B cell (primary cell): ENCODE data around the gene HOXB9. TPM values are rescaled to one million over a fixed set of nuclear protein-coding genes. Genes with fewer than 3 reads are reported as not detected.

Experiments used
- ATAC-seq: fragments of 200-7000 bp; cut with Tn5 transposase; one replicate; pipeline ENCODE4 v1.10.0; 2021; ENCODE audit warnings: low read depth, mild to moderate bottlenecking, moderate number of reproducible peaks, moderate library complexity
- CTCF ChIA-PET: fragments of 350-600 bp; sonication (Branson Sonifier 250); formaldehyde crosslinking; loops from one replicate; lab custom pipeline; 2021; ENCODE audit warnings: antibody characterized with exemption, inconsistent platforms; lab: Charles Lee
- POLR2A ChIA-PET: fragments of 350-600 bp; sonication (Branson Sonifier 250); formaldehyde crosslinking; loops from one replicate; lab custom pipeline; 2021; ENCODE audit warnings: antibody characterized with exemption; lab: Charles Lee
- DNase-seq: peaks from one replicate; pipeline ENCODE4 v3.0.0; 2013
- H2AFZ ChIP-seq: 2 replicates; pipeline ENCODE4 v1.6.1; 2012; ENCODE audit warnings: mild to moderate bottlenecking, low read depth, low read length; ENCODE audit not compliant: insufficient read depth, poor library complexity, severe bottlenecking
- H3K27ac ChIP-seq, 2 donors: 1 replicate in 1 of 2; 2 replicates in 1 of 2; pipeline ENCODE4 v1.5.1; 2012 to 2013; ENCODE audit warnings: low read length in 2 of 2, mild to moderate bottlenecking in 2 of 2, moderate library complexity in 1 of 2
- H3K27me3 ChIP-seq, 4 experiments: fragments of 200-600 bp in 1 of 4; sonication (generic) in 1 of 4; replicated peaks in 1 of 4; 1 replicate in 2 of 4; 2 replicates in 2 of 4; pipeline versions ENCODE4 v1.6.1 to v1.7.0; 2013 to 2016; ENCODE audit warnings: low read length in 3 of 4, mild to moderate bottlenecking in 2 of 4, mixed read lengths in 1 of 4, moderate library complexity in 1 of 4; ENCODE audit not compliant: insufficient read depth in 4 of 4, control insufficient read depth in 3 of 4; ENCODE audit errors: control extremely low read depth in 1 of 4
- H3K36me3 ChIP-seq, 2 experiments: replicated peaks in 1 of 2; 1 replicate in 1 of 2; 2 replicates in 1 of 2; pipeline versions ENCODE4 v1.6.1 to v1.7.1; 2013; ENCODE audit warnings: low read length in 1 of 2; ENCODE audit not compliant: insufficient read depth in 2 of 2, control insufficient read depth in 1 of 2; ENCODE audit errors: control extremely low read depth in 1 of 2, extremely low read depth in 1 of 2
- H3K4me1 ChIP-seq, 2 donors: fragments of 200-600 bp in 1 of 2; sonication (generic) in 1 of 2; 1 replicate in 1 of 2; 2 replicates in 1 of 2; pipeline versions ENCODE4 v1.5.1 to v1.6.1; 2013 to 2017; ENCODE audit warnings: low read length in 2 of 2; ENCODE audit not compliant: control insufficient read depth in 2 of 2, insufficient read depth in 2 of 2
- H3K4me2 ChIP-seq: replicated peaks from 2 replicates; pipeline ENCODE3; 2012; ENCODE audit warnings: mild to moderate bottlenecking, low read depth, low read length; ENCODE audit not compliant: poor library complexity, severe bottlenecking
- H3K4me3 ChIP-seq, 5 experiments: fragments of 200-600 bp in 1 of 5; sonication (generic) in 1 of 5; 1 replicate in 3 of 5; 2 replicates in 2 of 5; pipeline versions ENCODE4 v1.5.1 to v1.7.0; 2011 to 2016; ENCODE audit warnings: low read length in 4 of 5, mild to moderate bottlenecking in 4 of 5, low read depth in 2 of 5, control low read depth in 1 of 5, moderate library complexity in 1 of 5; ENCODE audit not compliant: insufficient read depth in 1 of 5; ENCODE audit errors: control extremely low read depth in 1 of 5, extremely low read depth in 1 of 5
- H3K79me2 ChIP-seq: fragments of 200-600 bp; sonication (generic); one replicate; pipeline ENCODE4 v1.6.0; 2016; ENCODE audit warnings: low read length; ENCODE audit not compliant: control insufficient read depth, insufficient read depth
- H3K9ac ChIP-seq: fragments of 200-600 bp; sonication (generic); 2 replicates; pipeline ENCODE4 v1.6.1; 2017; ENCODE audit warnings: mild to moderate bottlenecking, low read length, moderate library complexity
- H3K9me3 ChIP-seq, 3 donors: one replicate each; pipeline versions ENCODE4 v1.6.1 to v1.7.1; 2013; ENCODE audit warnings: low read length in 2 of 3; ENCODE audit not compliant: control insufficient read depth in 2 of 3, insufficient read depth in 1 of 3; ENCODE audit errors: control extremely low read depth in 1 of 3
- H4K20me1 ChIP-seq: 2 replicates; pipeline ENCODE4 v1.6.0; 2012; ENCODE audit warnings: mild to moderate bottlenecking, low read length; ENCODE audit not compliant: insufficient read depth, control insufficient read depth, poor library complexity, severe bottlenecking
- H3K27ac Mint-ChIP-seq: one replicate; pipeline ENCODE4 v1.8.0; 2021; ENCODE audit warnings: mixed read lengths
- H3K27me3 Mint-ChIP-seq: one replicate; pipeline ENCODE4 v1.8.0; 2021; ENCODE audit warnings: mixed read lengths
- H3K4me1 Mint-ChIP-seq: one replicate; pipeline ENCODE4 v1.8.0; 2021; ENCODE audit warnings: mixed read lengths
- H3K4me3 Mint-ChIP-seq: one replicate; pipeline ENCODE4 v1.8.0; 2021; ENCODE audit warnings: mixed read lengths
- H3K9me3 Mint-ChIP-seq: one replicate; pipeline ENCODE4 v1.8.0; 2022; ENCODE audit warnings: mixed read lengths; ENCODE audit not compliant: insufficient read depth
- EZH2 ChIP-seq: IDR thresholded peaks from 2 replicates; pipeline ENCODE4 v1.6.1; 2012; ENCODE audit warnings: borderline replicate concordance, low read depth, mild to moderate bottlenecking, moderate library complexity, low read length; ENCODE audit not compliant: insufficient read depth, poor library complexity, severe bottlenecking
- WGBS: methylation state at CpG from one replicate; pipeline ENCODE4 v1.1.5; 2013; ENCODE audit warnings: missing lambda C conversion rate; ENCODE audit not compliant: insufficient coverage; 5-methylcytosine and 5-hydroxymethylcytosine counted together
- intact Hi-C: fragments of 100-400 bp; cut with micrococcal nuclease; formaldehyde crosslinking; loops from one replicate; pipeline ENCODE4 v1.10.0; 2022
- polyA plus RNA-seq: library from polyadenylated mRNA; depleted of rRNA; stranded (reverse); fragments of >200 nt; gene quantifications from 2 replicates; pipeline ENCODE4 v1.2.3, GENCODE V29; 2012
- total RNA-seq, 2 donors: library from RNA; stranded (reverse); fragments of 120-200 nt in 1 of 2; gene quantifications; 1 replicate in 1 of 2; 2 replicates in 1 of 2; pipeline versions ENCODE4 v1.2.3 to v1.2.4, GENCODE V29; 2013 to 2022
- TF ChIP-seq, protein P1 (sequence below): fragments of 200-600 bp; IDR thresholded peaks from one replicate; pipeline ENCODE4 v1.8.0; 2022; ENCODE audit warnings: antibody characterized with exemption, mild to moderate bottlenecking

HOXB9 gene
- total and polyA plus RNA-seq, 2 donors (not counting 1 experiment from before 2014, with no cell fraction given) = 0.07 TPM; not detected in 1

DNA sequence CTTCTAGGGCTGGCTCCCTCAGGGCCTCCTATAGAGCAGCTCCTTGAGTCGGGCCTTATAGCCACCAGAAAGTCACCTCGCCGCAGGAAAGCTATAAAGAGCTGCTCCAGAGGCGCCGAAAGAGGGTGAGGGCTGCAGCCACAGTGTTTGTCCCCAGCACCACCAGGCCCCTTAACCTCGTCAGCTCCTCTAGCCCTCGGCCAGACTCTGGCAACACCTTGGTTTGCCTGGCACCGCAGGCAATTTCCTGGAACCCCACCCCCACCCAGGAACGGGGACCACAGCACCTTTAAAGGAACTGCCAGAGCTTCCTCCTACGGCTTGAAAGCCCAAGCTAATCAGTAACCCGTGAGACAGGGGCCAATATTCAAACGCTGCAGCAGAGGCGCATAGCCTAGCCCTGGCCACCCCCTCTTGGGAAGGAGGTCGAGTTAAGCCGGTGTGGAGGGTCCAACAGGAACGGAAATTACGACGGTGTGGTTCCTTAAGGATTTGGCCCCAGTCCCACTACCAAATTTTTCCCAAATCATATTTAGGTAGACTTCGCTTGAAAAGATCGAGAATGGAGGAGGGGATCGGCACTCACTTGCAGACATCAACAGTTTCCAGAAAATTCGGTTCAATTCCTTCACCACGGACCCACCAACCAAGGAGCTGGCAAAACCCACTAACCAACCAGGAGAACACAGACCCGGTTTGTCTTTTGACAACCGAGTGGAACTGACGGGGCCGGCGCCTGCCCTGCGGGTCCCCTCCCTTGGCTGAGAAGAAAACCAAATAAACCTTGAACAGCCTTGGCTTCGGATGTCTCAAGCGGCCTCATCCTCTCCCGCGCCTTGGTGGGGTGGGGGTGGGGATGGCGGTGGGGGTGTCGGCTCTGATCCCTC, 24.4 kb downstream of the HOXB9 start:
- intact Hi-C loops = no loop called here
- Histone ChIP-seq H3K4me1 (peaks cover 24 to 31% of the 10 kb centered on the region in 2 donors), H3K4me2 (peak overlapping the region; percentile 63)

DNA sequence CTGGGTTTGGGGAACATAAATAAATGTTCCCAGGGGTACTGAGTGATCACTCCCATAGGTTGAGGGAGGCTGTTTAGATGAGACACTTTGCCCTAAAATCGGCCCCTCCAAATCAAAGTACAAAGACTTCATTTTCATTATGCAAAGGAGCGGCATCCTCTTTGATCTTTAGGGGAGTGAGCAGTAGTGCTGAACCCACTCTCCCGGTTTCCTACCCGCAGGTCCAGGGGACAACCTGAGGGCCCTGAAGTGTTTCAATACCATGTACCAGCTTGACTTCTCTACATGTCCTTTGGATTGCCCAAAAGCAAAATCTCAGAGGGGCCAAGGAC, 25.0 kb downstream of the HOXB9 start:
- H3K27me3 ChIP-seq = peaks cover 0 to 100% (median 75%) of the 10 kb centered on the region in 4 experiments
- H4K20me1 ChIP-seq = peaks cover 8% of the 10 kb centered on the region
- Mint-ChIP-seq H3K9me3 (no peaks in the 10 kb centered on the region), H3K4me1 (peaks cover 31% of the 10 kb centered on the region), H3K27me3 (peaks cover 81% of the 10 kb centered on the region), H3K27ac (no peak overlapping the region), H3K4me3 (no peak overlapping the region)
- no peak overlapping the region for H3K27ac ChIP-seq
- peaks cover 30 to 37% of the 10 kb centered on the region in 2 donors for H3K4me1 ChIP-seq
- H2AFZ ChIP-seq = no peak overlapping the region
- no peaks in the 10 kb centered on the region for H3K36me3 ChIP-seq
- ATAC-seq (no peak), DNase-seq (no peak)
- peaks cover 0 to 34% (median 0%) of the 10 kb centered on the region in 3 donors for H3K9me3 ChIP-seq
- 83% methylated on average over 3 of the region's 4 CpGs for WGBS
- no peak overlapping the region for H3K9ac ChIP-seq
- TF ChIP-seq, protein P1, sequence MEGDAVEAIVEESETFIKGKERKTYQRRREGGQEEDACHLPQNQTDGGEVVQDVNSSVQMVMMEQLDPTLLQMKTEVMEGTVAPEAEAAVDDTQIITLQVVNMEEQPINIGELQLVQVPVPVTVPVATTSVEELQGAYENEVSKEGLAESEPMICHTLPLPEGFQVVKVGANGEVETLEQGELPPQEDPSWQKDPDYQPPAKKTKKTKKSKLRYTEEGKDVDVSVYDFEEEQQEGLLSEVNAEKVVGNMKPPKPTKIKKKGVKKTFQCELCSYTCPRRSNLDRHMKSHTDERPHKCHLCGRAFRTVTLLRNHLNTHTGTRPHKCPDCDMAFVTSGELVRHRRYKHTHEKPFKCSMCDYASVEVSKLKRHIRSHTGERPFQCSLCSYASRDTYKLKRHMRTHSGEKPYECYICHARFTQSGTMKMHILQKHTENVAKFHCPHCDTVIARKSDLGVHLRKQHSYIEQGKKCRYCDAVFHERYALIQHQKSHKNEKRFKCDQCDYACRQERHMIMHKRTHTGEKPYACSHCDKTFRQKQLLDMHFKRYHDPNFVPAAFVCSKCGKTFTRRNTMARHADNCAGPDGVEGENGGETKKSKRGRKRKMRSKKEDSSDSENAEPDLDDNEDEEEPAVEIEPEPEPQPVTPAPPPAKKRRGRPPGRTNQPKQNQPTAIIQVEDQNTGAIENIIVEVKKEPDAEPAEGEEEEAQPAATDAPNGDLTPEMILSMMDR = no peak
- no peak for TF ChIP-seq EZH2
- no peaks in the 10 kb centered on the region for H3K79me2 ChIP-seq
- CTCF ChIA-PET = interaction anchor here (0.6 to 1.7 kb wide), 12 partner anchors 9 to 305 kb away, joined by 3 to 6 read pairs (median 4); no protein-coding TSS in a partner anchor
- H3K4me3 ChIP-seq = no peak overlapping the region
- POLR2A ChIA-PET = no interaction called here
- intact Hi-C loops = no loop called here
- H3K4me2 ChIP-seq = no peak overlapping the region

More for the DNA sequence above, 24.4 kb downstream of the HOXB9 start:
- no peaks in the 10 kb centered on the region for H3K9me3 Mint-ChIP-seq
- Histone ChIP-seq H3K27me3 (peaks cover under 1 to 98% (median 76%) of the 10 kb centered on the region in 4 experiments), H3K4me3 (no peak overlapping the region), H3K36me3 (no peaks in the 10 kb centered on the region), H3K27ac (no peak overlapping the region), H4K20me1 (peaks cover 6% of the 10 kb centered on the region), H3K9me3 (peaks cover 0 to 28% (median 0%) of the 10 kb centered on the region in 3 donors), H3K9ac (no peak overlapping the region), H2AFZ (no peak overlapping the region), H3K79me2 (no peaks in the 10 kb centered on the region)
- TF ChIP-seq, protein P1 = no peak
- 50% methylated on average over 23 of the region's 35 CpGs for WGBS
- ATAC-seq (no peak), DNase-seq (no peak)
- ChIA-PET CTCF (interaction anchor here (0.6 to 1.7 kb wide), 13 partner anchors 8 to 306 kb away, joined by 3 to 6 read pairs (median 4); no protein-coding TSS in a partner anchor), POLR2A (interaction anchor here (0.6 kb wide), 1 partner anchor 385 kb away, joined by 12 read pairs; no protein-coding TSS in a partner anchor)
- H3K4me1 Mint-ChIP-seq = peaks cover 25% of the 10 kb centered on the region
- H3K4me3 Mint-ChIP-seq = no peak overlapping the region
- peaks cover 80% of the 10 kb centered on the region for H3K27me3 Mint-ChIP-seq
- H3K27ac Mint-ChIP-seq = no peak overlapping the region
